ENCODE results near the gene HSPB6.
"Not testable (repeated sequence)": the region's sequence is repeated elsewhere in the genome, so short reads cannot be mapped to it uniquely, and the experiment has no call there.

The HSPB6 gene, protein sequence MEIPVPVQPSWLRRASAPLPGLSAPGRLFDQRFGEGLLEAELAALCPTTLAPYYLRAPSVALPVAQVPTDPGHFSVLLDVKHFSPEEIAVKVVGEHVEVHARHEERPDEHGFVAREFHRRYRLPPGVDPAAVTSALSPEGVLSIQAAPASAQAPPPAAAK

DNA sequence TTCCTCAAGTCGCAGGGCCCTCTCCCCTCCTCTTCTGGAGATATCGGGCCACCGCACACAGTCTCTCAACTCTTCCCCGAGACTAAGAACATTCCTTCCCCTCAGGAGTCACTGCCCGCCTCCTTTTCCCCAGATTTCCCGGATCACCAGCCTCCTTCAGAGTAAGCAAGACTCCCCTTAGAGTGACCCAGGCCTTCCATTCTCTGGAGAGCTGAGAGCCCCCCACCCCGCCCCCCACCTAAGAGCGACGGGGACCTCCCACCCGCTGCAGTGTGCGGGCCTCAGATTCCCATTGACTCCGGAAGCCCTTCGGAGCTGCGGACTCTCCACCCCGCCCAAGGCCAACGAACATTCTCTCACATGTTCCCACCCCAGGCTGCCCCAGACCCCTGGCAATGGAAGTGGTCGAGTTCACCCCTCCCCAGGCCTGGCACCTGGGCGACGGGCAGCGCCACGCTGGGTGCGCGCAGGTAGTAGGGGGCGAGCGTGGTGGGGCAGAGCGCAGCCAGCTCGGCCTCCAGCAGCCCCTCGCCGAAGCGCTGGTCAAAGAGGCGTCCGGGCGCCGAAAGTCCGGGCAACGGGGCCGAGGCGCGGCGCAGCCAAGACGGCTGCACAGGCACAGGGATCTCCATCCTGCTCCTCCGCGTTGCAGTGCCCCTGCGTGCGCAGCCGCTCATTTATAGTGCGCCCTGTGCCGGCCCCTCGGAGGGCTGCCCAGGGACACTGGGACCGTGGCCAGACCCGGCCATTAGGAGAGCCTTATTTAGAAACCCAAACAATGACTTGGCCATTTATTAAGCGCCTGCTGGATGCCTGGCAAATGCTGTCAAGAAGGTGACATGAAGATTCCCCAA is at the start of gene HSPB6:
Gene HSPB6 (minus strand): TSS at position 653 of the 854 bp plus-strand sequence. CDS start 21 bp downstream, at position 632.
- no peak for DNase-seq (ENCODE audit: low read depth in 3 of 3)

DNA sequence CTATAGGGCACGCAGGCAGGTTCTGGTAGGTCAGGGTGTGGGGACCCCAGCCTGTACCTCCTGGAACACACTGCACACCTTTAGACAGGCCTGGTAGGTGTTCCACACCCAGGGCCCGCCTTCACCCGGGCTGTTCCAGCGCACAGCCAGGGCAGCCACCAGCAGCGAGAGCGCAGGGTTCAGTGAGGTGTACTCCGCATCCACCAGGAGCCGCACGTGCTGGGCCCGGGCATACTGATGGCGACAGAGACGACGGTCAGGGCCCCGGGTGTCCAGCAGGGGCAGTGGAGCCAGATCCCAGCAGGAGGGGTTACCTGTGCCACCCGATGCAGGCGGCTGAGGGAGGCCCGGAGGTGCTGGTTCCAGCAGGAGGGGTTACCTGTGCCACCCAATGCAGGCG is 49.8 kb upstream of the HSPB6 start:
- no peak for DNase-seq (ENCODE audit: low read depth in 3 of 3)

DNA sequence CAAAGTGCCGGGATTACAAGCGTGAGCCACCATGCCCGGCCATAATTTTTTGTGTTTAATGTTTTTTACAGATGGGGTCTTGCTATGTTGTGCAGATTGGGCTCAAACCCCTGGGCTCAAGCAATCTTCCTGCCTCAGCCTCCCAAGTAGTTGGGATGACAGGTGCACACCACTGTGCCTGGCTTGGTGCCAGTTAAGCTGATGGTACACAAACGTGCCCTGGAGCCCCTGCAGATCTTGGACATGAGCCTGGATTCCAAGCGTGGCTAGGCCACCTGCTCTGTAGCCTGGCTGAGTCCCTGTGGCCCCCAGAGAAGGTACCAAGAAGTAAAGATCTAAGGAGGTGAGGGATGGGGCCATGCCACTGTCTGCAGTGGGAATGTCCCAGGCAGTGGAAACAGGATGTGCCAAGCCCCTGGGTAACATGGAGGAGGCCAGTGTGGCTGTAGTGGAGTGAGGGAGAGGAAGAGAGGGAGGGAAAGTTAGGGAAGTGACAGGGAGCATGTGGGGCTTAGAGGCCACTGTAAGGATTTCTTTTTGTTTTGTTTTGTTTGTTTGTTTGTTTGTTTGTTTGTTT is 48.8 kb upstream of the HSPB6 start:
- DNase-seq (ENCODE audit: low read depth in 3 of 3): no peak

DNA sequence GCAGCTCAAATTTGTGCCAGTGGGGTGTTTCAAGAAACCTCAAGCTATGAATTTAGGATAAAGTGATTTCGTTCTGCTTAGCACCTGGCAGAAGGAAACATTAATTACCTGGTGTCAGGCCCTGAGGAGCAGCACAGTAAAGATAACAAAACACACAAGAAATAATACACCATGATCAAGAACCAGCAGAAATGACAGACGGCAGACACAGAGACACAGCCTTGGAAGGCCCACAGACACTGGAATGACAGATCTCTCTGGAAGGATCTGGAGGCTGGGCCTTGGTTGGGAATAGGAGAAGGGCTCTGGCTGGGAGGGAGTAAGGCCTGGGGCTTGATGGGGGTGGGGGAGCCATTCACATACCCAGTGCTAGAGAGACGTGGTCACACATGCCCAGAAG is 45.0 kb upstream of the HSPB6 start:
- no peak for DNase-seq (ENCODE audit: low read depth in 3 of 3)

DNA sequence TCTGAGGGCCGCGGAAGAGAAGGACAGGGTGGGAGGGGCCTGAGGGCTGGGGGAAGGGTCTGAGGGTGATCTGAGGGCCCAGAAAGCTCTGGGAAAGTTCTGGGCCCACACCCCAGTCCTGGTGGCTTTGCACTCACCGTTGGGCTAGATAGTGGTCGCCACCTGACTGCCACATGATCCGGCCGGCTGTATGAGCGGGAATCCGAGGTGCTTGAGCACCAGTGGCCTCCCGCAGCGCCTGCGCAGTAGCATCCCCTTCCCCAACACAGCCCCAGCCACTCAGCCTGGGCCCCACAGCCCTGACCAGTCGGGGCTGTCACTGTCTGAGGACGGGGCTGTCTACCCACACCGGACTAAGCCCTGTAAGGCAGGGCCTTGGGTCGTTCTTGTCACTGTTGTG is 40.8 kb upstream of the HSPB6 start:
- no peak for DNase-seq (ENCODE audit: low read depth in 3 of 3)

DNA sequence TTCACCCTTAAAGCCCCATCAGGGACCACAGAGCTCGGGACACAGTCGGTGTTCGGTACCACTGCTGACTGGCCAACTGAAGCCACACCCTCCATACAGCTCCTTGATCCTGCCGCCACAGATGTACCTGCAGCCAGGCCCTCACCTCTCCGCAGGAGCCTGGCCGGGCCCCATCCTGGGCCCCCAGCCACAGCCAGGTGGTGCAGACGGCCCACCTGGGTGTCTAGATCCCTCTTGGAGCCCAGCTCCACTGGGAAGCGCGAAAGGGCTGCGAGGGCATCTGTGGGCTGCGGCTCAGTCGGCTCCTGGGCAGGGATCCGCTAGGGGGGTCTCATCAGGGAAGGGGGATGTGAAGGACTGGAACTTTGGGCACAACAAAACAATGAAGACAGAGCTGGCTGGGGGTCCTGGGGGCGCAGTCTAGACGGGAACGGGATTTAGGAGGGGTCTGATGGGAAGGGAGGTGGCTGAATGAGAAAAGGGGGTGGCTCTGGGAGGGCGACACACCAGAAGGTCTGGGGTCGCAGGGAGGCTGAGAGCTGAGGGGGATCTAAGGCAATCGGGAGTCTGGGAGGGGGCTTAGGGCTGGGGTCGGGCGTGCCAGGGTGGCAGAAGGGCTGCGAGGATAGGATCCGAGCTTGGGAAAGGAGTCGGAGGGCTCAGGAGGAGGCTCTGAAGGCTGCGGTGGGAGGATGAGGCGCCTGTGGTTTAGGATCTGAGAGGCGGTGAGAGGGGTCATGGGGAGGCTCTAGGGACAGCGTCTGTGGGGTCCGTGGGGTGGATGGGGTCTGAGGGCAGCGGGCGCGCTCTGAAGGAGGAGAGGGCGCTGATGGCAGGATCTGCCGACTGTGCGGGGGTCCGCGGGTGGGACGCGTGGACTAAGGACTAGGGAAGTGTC is 40.1 kb upstream of the HSPB6 start:
- no peak for DNase-seq (ENCODE audit: low read depth in 3 of 3)

DNA sequence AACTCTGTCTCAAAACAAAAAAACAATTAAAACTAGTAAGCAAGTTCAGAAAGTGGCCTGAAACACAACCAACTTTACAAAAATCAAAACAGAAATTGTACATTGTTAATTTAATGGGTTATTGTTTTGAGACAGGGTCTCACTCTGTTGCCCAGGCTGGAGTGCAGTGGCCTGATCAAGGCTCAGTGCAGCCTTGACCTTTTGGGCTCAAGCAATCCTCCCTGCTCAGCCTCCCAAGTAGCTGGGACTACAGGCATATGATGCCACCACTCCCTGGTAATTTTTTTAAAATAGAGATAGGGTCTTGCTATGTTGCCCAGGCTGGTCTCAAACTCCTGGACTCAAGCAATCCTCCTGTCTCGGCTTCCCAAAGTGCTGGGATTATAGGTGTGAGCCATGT is 38.7 kb upstream of the HSPB6 start:
- DNase-seq (ENCODE audit: low read depth in 3 of 3): not testable (repeated sequence)

DNA sequence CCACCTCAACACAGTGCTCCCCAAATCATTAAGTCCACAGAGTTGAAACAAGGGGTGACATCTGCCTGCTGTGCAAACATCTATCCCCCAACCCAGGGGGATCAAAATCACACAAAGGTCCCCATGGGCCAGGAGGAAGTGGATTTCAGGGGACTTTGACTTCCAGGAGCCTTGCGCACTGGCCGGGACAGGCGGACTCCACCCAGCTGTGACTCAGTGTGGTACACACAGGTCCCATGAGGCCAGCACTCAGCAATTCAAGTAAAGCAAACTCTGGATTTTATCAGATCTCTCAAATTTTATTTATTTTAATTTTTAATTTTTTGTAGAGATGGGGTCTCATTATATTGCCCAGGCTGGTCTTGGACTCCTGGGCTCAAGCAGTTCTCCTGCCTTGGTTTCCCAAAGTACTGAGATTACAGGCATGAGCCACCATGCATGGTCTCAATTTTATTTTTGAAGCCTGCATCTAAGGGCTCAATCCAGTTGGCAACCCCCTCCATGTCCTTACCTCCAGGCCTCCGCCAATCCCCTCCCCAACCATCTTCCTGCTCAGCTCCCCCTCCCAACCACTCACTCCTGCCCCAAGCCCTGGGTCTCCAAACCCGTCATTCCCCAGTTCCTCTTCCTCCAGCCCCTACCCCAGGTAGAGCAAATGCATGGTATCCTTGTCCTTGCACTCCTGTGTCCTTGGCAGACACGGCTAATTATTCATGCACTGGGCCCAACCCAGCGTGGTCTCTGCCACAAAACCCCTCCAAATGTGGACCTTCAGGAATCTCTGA is 36.7 kb upstream of the HSPB6 start:
- no peak for DNase-seq (ENCODE audit: low read depth in 3 of 3)

DNA sequence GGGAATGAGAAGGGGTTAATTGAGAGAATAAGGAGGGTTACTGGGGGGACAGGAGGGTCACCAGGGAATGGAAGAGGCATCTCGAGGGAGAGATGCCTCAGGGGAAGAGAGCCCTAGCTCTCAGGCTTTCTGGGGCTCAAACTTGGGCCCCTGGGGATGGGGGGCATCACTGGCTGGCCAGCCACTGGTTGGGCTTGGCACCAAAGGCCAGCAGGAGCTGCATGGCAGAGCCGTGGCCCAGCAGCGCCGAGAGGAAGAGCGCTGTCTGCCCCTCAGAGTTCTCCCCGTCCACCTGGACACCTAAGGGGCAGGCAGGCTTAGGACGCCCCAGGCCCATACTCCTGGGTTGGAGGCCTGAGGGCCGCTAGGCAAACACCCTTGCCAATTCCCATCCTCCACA is 36.1 kb upstream of the HSPB6 start:
- DNase-seq (ENCODE audit: low read depth in 3 of 3): no peak

DNA sequence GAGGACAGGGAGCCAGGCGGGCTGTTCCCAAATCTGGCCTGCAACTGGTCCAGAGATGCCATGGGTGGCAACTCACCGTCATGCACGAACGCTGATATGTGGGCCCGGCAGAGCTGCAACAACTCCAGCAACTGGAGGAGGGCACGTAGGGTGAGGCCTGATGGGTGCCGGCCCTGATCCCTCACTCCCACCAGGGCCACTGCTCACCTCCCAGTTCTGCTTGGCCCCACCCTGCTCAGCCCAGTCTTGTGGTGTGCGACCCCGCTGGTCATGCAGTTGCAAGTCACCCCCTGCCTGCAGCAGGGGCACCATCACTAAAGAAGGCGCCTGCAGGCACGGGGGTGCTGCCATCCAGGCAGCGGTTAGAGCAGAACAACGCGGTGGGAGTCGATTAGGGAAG is 35.5 kb upstream of the HSPB6 start:
- no peak for DNase-seq (ENCODE audit: low read depth in 3 of 3)

DNA sequence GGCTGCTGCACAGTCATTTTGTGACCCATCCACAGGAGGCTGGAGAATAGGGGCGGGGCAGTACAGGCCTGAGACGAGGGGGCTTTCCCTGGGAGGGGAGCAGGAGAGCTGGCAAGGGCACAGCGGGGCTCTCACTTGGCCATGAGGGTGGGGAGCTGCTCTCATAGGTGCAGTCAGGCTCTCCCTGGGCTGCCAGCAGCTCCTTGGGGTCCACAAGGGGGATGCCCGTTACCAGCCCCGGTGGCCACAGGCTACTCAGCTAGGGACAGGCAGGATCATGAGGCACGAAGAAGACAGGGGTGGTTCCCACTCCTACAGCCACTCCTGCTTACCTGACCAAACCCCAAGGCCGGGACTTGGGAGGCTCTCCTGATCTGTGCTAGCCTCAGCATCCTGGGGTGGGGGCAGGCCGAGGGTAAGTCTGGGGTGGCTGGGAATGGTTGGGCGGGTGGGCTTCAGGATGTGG is 35.0 kb upstream of the HSPB6 start:
- no peak for DNase-seq (ENCODE audit: low read depth in 3 of 3)

DNA sequence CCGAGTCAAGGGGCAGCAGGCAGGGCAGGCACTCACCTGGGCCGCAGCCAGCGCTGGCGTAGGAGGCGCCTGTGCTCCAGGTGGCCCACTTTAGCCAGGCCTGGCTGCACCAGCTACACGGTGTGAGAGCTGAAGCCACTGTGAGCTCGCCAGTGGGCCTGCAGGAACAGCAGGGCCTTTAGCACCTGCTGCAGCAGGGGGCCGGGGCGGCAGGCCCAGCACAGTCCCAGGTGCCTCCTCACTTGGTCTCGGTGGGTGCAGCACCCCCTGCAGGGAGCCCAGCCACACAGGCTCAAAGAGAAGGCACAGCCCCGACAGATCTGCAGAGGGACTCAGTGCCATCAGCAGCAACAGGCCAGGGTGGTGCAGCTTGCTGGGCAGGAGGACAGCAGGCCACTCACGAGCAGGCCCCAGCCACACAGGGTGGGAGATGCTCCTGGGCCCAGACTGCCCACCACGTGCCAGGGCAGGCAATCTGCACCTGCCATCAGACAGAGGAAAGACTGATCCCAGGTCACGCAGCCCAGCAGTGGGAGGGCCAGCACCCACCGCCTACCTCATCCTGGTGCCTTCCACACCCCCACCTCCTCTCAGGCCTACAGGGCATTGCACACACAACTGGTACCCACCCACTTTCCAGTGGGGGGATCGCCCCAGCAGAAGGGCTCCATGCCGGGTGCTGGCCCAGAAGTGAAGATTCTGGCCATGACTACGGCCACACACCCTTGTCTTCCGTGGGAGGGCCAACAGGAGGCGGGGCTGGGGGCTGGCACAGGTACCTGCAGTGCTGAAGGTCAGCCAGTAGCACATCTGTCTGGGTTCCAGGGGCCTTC is 34.4 kb upstream of the HSPB6 start:
- no peak for DNase-seq (ENCODE audit: low read depth in 3 of 3)

DNA sequence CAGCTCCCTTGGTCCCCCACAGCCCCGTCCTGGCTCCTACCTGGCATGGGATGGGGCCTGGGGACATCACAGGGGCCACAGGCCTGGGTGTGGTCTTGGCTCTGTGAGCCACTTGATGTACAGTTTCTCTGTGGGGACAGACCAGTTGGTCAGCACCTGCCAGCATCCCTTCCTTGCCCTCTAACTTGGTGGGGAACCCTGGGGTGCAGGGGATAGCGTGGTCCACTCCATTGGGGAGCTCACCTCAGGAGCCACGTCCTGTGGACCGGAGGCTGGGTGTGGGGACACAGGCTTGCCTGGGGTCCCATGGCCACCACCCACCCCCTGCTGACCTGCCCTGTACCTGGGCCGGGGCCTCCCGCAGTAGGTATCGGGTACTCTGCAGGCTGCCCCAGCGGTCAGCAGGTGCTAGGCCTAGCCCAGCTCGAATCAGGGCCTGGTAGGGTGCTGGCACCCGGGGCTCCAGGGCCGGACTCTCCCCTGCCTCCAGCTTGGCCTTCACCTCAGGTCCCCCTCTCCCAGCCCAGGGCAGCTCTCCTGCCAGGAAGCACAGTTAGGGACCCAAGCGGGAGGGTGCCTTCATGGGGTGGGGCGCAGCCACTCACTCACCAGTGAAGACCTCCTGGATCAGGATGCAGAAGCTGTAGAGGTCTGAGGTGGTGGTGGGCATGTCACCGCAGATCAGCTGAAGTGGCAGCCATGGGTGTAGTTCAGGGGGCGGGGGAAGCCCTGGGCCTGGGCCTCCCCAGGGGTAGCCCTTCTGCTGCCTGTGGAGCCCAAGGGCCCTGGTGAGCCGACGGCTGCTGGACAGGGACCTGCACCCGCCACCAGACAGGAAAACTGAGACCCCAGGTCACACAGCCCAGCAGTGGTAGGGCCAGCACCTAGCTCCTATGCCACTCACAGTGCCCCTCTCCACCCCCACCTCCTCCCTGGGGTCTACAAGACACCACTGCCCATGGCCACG is 33.4 kb upstream of the HSPB6 start:
- DNase-seq (ENCODE audit: low read depth in 3 of 3): no peak

DNA sequence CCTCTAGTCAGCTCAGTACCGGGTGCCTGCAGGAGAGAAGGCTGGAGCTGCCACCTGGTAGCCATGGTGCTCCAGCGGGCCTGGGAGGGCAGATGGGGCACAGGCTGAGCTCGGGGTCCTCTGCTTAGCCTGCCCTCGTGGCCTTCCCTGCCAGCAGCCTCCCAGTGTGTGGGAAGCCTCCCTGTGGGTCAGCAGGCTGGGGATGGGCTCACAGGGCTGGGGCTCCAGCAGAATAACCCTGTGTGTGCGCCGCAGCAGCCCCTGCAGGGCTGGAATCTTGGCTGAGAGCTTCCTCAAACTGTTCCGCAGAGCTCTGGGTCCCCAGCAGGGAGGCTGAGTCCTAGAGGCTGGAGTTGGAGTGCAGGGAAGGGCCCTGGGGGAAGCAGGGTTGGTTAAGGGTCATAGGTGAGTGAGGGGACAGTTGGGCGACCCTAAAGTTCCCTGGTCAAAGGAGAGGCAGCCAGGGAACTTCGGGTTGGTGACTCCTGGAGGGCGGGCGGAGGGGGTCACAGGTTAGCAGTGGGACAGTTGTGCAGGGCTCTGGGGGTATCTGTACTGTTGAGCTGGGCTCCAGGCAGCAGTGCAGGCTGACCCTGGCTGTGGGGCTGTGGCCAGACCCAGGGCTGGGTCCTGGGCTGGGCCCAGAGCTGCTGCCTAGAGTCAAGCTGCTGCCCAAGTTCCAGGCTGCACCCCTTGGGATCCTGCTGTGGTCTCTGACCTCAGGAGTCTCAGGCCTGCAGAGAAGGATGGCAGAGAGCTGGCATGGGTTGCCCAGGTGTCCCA is 32.6 kb upstream of the HSPB6 start:
- DNase-seq (ENCODE audit: low read depth in 3 of 3): no peak

DNA sequence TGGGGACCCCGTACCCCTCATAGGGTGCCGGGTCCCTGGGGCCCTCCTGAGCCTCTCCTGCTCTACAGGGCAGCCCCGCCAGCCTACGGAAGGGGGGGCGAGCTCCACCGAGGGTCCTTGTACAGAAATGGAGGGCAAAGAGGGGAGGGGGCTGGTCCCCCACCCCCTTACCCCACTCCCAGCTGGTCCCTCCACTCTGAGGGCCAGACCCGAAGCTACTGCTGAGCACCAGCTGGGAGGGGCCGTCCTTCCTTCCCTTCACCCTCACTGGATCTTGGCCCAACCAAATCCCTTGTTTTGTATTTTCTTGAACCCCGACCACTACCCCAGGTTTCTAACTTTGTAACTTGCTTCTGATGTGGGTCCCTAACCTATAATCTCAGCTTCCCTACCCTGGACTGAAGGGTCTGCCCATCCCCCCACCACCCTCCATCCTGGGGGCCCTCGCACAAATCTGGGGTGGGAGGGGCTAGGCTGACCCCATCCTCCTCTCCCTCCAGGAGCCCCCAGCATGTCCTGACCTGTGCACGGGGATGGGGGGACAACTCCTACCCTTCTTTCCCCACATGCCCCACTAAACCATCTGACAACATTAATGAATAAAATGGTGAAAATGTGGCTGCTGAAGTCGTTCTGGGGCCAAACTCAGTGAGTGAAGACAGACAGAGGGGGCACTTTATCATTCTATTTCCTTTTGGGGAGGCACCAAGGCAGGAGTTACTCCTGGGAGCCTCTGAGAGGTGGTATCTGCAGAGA is 31.6 kb upstream of the HSPB6 start:
- DNase-seq (ENCODE audit: low read depth in 3 of 3): no peak

DNA sequence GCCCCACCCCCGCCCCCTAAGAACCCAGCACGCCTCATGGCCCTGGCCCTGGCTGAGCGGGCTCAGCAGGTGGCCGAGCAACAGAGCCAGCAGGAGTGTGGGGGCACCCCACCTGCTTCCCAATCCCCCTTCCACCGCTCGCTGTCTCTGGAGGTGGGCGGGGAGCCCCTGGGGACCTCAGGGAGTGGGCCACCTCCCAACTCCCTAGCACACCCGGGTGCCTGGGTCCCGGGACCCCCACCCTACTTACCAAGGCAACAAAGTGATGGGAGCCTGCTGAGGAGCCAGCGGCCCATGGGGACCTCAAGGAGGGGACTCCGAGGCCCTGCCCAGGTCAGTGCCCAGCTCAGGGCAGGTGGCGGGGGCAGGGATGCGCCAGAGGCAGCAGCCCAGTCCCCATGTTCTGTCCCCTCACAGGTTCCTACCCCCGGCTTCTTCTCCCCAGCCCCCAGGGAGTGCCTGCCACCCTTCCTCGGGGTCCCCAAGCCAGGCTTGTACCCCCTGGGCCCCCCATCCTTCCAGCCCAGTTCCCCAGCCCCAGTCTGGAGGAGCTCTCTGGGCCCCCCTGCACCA is 30.5 kb upstream of the HSPB6 start:
- no peak for DNase-seq (ENCODE audit: low read depth in 3 of 3)

Data from stimulated activated CD4-positive, alpha-beta T cell treated with anti-CD3 and anti-CD28 coated beads, TNF-alpha, amount 100 ng/mL, for 4 hours (primary cell).